HL-60 (cell line): Measurements from ENCODE around the gene PLD5.

Source experiments
- DNase-seq, 2 experiments: peaks; one replicate each; pipeline ENCODE4 v3.0.0-alpha.2; 2010 to 2020; ENCODE audit warnings: low read depth in 1 of 2, low spot score in 1 of 2
- H3K27ac ChIP-seq: fragments of 250-450 bp; sonication (Bioruptor Pico); replicated peaks from 2 replicates; pipeline ENCODE4 v1.5.1; 2020; ENCODE audit warnings: mild to moderate bottlenecking, moderate library complexity
- H3K27me3 ChIP-seq: fragments of 250-450 bp; sonication (Bioruptor Pico); 2 replicates; pipeline ENCODE4 v1.5.1; 2021; ENCODE audit warnings: mild to moderate bottlenecking, moderate library complexity; ENCODE audit not compliant: insufficient read depth, poor library complexity, severe bottlenecking
- H3K4me3 ChIP-seq: replicated peaks from 2 replicates; pipeline ENCODE4 v1.5.1; 2011; ENCODE audit warnings: mild to moderate bottlenecking, control low read depth, low read length; ENCODE audit not compliant: insufficient read depth
- GABPA ChIP-seq: IDR thresholded peaks from 2 replicates; pipeline ENCODE4 v1.6.1; 2012; ENCODE audit warnings: low read depth
- POLR2AphosphoS5 ChIP-seq: IDR thresholded peaks from 2 replicates; pipeline ENCODE4 v1.6.1; 2012; ENCODE audit warnings: low read depth
- REST ChIP-seq: IDR thresholded peaks from 2 replicates; pipeline ENCODE4 v1.6.1; 2012; ENCODE audit warnings: low read depth; ENCODE audit not compliant: insufficient replicate concordance
- SPI1 ChIP-seq: IDR thresholded peaks from 2 replicates; pipeline ENCODE4 v1.6.1; 2012; ENCODE audit warnings: low read depth, mild to moderate bottlenecking, borderline replicate concordance
- TF ChIP-seq, protein P1 (sequence below): IDR thresholded peaks from one replicate; pipeline ENCODE4 v1.5.1; 2011; ENCODE audit warnings: low read length, control low read depth, inconsistent platforms; ENCODE audit not compliant: insufficient read depth

The PLD5 gene

DNA sequence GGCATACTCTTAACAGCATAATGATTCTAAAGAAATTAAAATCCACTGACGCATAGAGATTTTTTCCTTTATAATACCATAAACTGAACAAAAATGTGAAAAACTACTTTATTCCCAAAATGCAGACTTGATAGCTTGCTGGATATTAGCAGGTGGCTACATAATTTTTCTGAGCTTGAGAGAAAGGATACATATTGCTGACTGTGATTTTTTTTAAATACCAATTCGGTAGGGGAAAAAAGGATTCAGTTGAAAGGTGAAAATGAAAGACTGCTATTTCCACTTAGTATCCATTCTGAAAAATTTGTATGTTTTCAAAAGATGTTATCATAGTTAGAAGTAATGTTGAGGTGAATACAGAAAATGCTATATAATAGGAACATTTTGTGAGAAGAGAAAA lies 435.6 kb downstream of the PLD5 start:
- Histone ChIP-seq H3K4me3 (no peak overlapping the region), H3K27ac (no peak overlapping the region), H3K27me3 (no peaks in the 10 kb centered on the region)
- no peak for DNase-seq
- no peak for TF ChIP-seq REST
- TF ChIP-seq POLR2AphosphoS5, result no peak
- TF ChIP-seq, protein P1, sequence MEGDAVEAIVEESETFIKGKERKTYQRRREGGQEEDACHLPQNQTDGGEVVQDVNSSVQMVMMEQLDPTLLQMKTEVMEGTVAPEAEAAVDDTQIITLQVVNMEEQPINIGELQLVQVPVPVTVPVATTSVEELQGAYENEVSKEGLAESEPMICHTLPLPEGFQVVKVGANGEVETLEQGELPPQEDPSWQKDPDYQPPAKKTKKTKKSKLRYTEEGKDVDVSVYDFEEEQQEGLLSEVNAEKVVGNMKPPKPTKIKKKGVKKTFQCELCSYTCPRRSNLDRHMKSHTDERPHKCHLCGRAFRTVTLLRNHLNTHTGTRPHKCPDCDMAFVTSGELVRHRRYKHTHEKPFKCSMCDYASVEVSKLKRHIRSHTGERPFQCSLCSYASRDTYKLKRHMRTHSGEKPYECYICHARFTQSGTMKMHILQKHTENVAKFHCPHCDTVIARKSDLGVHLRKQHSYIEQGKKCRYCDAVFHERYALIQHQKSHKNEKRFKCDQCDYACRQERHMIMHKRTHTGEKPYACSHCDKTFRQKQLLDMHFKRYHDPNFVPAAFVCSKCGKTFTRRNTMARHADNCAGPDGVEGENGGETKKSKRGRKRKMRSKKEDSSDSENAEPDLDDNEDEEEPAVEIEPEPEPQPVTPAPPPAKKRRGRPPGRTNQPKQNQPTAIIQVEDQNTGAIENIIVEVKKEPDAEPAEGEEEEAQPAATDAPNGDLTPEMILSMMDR, result no peak
- no peak for TF ChIP-seq GABPA
- TF ChIP-seq SPI1, result no peak

DNA sequence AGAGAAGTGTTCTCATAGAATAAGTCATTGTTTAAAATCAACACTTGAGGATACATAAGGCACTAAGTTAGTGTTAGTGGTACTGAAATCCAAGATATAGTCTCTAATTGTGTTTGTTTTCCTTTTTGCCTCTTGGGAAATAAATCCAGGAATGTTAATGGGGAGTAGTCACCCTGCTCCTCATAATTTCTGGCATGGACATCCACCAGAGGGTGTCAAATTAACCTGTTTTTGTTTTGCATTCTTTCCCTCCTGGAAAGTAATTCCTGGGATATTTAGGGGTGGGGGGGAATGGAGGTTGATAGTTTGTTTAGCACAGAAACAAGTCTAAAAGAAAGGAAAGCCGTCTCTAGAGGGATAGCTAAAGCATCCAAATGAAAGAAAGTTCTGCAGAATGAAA lies 437.8 kb downstream of the PLD5 start:
- no peak for DNase-seq
- Histone ChIP-seq H3K27me3 (no peaks in the 10 kb centered on the region), H3K4me3 (no peak overlapping the region), H3K27ac (no peak overlapping the region)
- TF ChIP-seq GABPA, result no peak
- no peak for TF ChIP-seq POLR2AphosphoS5
- TF ChIP-seq SPI1, result no peak
- TF ChIP-seq REST, result no peak
- TF ChIP-seq, protein P1, result no peak

GRCh38 chr1:242086093-242086492 lies 438.4 kb downstream of the PLD5 start:
- no peak overlapping the region for H3K27ac ChIP-seq
- no peak for DNase-seq
- no peak overlapping the region for H3K4me3 ChIP-seq
- no peaks in the 10 kb centered on the region for H3K27me3 ChIP-seq
- TF ChIP-seq GABPA (no peak), POLR2AphosphoS5 (no peak), SPI1 (no peak), REST (no peak)
- TF ChIP-seq, protein P1, result no peak
